GM12873 (cell line): ENCODE results near the gene ELOB.

ENCODE experiments used
- CTCF ChIP-seq: IDR thresholded peaks from 2 replicates; pipeline ENCODE4 v1.5.1; 2012; ENCODE audit warnings: low read depth, mild to moderate bottlenecking, moderate library complexity, low read length, control low read depth; ENCODE audit not compliant: insufficient read depth; ENCODE audit errors: missing control alignments

The ELOB gene

DNA sequence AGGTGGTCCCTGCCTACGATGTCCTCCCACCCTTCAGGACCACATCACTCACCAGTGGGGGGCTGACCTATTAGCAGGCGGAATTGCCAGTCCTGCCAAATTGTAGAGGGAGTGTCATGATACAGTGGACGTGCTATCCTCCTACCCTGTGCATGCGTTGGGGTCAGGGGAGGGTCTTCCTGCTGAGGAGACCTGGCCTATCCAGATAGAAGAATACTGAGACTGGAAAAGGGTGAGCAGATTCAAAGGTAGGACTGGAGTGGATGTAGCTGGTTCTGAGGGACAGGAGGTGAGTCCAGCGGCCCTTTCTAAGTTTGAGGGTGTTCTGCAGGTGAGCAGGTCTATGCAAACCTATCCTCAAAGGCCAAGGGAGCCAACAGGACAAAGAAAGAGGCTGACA is 29.2 kb upstream of the ELOB start:
- TF ChIP-seq CTCF: no peak

- no peak for TF ChIP-seq CTCF
Measured at GRCh38 chr16:2804728-2805127, 27.6 kb upstream of the ELOB start.

GRCh38 chr16:2803545-2804195 is 26.6 kb upstream of the ELOB start:
- TF ChIP-seq CTCF: no peak

DNA sequence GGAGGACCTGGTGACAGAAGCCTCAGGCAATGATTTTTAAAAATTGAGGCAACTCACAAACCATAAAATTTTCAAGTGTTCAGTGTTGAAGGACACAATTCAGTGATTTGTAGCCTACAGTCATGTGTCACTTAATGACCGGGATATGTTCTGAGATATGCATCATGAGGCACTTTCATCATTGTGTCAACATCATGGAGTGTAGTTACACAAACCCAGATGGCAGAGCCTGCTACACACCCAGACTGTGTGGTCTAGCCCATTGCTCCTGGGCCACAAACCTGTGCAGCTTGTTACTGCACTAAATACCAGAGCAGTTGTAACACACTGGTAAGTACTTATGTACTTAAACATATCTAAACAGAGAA is 22.8 kb upstream of the ELOB start:
- no peak for TF ChIP-seq CTCF

DNA sequence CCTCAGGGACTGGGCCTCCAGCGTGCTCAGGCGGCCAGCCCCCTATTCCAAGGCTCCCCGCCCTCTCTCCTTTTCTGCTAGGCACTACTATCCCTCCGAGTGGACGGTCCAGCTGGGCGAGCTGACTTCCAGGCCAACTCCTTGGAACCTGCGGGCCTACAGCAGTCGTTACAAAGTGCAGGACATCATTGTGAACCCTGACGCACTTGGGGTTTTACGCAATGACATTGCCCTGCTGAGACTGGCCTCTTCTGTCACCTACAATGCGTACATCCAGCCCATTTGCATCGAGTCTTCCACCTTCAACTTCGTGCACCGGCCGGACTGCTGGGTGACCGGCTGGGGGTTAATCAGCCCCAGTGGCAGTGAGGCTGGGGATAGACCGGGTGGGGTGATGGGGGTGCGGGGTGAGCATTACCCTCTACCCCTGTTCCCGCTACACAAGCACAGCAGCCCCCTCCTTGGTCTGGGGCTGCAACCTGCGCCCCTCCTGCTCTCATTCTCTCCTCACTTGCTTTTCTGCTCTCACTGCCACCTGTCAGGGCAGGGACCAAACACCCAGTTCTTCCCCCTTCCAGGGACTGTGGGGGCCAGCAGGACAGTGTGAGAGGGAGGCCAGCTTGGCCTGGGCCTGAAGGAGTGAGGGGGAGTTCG is 22.3 kb upstream of the ELOB start:
- no peak for TF ChIP-seq CTCF

GRCh38 chr16:2798723-2799204 is 21.7 kb upstream of the ELOB start:
- no peak for TF ChIP-seq CTCF

GRCh38 chr16:2795395-2796143 is 18.5 kb upstream of the ELOB start:
- TF ChIP-seq CTCF: no peak
